H7 (cell line): ENCODE measurements around the gene EPHB4. TPM values are rescaled to one million over a fixed set of nuclear protein-coding genes. Genes with fewer than 3 reads are reported as not detected.
A peak's percentile ranks its signal among the peaks of the same experiment; 100 is the strongest.
"Not testable (repeated sequence)": the region's sequence is repeated elsewhere in the genome, so short reads cannot be mapped to it uniquely, and the experiment has no call there.

Source experiments
- DNase-seq: peaks from one replicate; pipeline ENCODE4 v3.0.0; 2012
- H3K27me3 ChIP-seq: 2 replicates; pipeline ENCODE4 v1.6.0; 2011; ENCODE audit warnings: mild to moderate bottlenecking, low read length; ENCODE audit not compliant: control insufficient read depth, insufficient read depth
- H3K36me3 ChIP-seq: replicated peaks from 2 replicates; pipeline ENCODE4 v1.5.1; 2011; ENCODE audit warnings: low read length; ENCODE audit not compliant: control insufficient read depth, insufficient read depth
- H3K4me3 ChIP-seq: 2 replicates; pipeline ENCODE4 v1.5.1; 2011; ENCODE audit warnings: low read depth, mild to moderate bottlenecking, control low read depth, low read length, moderate library complexity; ENCODE audit not compliant: insufficient read depth
- total RNA-seq: library from RNA; depleted of rRNA; stranded (reverse); fragments of >200 nt; shearing (Covaris generic); gene quantifications from 2 replicates; pipeline ENCODE4 v1.2.3, GENCODE V29; 2014

Gene EPHB4
- total RNA-seq, 1 experiment from 2014 or later = 143 TPM

DNA sequence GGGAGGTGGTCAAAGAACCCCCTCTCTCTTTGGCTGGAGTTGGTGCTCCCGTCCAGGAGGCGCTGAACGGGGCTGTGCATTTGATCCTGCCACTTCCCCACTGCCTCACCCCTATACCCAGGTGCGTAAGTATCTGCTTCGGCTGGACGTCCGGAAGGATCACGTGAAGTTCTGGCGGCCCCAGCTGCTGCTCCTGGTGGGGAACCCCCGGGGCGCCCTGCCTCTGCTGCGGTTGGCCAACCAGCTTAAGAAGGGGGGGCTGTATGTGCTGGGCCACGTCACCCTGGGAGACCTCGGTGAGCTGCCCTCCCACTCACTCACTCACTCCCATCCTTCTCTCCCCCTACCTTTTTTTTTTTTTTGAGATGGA, 34.3 kb upstream of the EPHB4 start:
- no peaks in the 10 kb centered on the region for H3K27me3 ChIP-seq
- peaks cover 11% of the 10 kb centered on the region for H3K36me3 ChIP-seq
- H3K4me3 ChIP-seq = no peak overlapping the region
- no peak for DNase-seq

DNA sequence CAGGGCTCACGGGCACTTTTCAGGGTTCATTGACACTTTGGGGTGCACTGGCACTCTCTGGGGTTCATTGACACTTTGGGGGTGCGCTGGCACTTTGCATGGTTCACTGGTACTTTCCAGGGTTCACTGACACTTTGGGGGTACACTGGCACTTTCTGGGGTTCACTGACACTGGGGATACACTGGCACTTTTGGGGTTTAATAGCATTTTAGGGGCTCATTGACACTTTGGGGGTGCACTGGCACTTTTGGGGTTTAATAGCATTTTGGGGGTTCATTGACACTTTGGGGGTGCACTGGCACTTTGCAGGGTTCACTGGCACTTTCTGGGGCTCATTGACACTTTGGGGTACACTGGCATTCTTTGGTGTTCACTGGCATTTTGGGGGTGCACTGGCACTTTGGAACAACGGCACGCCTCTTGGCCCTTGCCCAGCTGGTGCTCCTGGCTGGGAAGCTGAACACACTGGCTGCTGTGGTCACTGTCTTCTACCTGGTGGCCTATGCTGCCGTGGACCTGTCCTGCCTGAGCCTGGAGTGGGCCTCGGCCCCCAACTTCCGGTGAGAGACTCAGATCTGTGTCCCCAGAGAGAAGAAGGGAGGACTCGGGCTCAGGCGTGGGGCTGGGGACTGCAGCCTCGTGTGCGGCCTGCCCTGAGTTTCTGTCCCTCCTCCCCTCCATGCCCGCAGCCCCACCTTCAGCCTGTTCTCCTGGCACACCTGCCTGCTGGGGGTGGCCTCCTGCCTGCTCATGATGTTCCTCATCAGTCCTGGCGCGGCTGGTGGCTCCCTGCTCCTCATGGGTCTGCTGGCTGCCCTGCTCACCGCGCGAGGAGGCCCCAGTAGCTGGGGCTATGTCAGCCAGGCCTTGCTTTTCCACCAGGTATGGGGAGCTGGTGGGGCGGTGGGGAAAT, 33.6 kb upstream of the EPHB4 start:
- Histone ChIP-seq H3K27me3 (no peaks in the 10 kb centered on the region), H3K36me3 (peaks cover 11% of the 10 kb centered on the region), H3K4me3 (no peak overlapping the region)
- peak; percentile 43 for DNase-seq

DNA sequence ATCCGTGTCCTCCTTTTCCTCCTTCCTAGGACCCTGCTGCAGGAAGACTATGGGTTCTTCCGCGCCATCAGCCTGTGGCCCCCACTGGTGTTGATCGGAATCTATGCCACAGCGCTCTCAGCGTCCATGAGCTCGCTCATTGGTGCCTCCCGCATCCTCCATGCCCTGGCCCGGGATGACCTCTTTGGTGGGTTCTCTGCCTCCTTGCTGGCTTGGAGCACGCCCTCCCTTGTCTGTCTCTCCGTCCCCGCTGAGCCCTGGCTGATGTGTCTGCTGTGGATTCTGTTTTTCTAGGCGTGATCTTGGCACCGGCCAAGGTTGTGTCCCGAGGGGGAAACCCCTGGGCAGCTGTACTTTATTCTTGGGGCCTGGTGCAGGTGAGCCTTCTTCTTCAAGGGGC, 32.5 kb upstream of the EPHB4 start:
- peak; percentile 43 for DNase-seq
- Histone ChIP-seq H3K27me3 (no peaks in the 10 kb centered on the region), H3K4me3 (no peak overlapping the region), H3K36me3 (peaks cover 11% of the 10 kb centered on the region)

DNA sequence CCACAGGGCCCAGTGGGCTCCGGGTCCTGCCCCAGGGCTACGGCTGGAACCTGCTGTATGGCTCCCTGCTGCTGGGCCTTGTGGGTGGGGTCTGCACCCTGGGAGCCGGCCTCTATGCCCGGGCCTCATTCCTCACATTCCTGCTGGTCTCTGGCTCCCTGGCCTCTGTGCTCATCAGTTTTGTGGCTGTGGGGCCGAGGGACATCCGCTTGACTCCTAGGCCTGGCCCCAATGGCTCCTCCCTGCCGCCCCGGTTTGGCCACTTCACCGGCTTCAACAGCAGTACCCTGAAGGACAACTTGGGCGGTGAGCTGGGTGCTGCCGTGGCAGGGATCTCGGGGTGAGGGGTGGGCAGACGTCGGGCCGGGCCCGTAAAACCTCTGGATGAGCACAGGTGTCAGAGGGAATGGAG, 29.6 kb upstream of the EPHB4 start:
- H3K36me3 ChIP-seq = peaks cover 7% of the 10 kb centered on the region
- DNase-seq = peak; percentile 41
- H3K4me3 ChIP-seq = no peak overlapping the region
- no peaks in the 10 kb centered on the region; the same call in 1 of the 2 replicates for H3K27me3 ChIP-seq

DNA sequence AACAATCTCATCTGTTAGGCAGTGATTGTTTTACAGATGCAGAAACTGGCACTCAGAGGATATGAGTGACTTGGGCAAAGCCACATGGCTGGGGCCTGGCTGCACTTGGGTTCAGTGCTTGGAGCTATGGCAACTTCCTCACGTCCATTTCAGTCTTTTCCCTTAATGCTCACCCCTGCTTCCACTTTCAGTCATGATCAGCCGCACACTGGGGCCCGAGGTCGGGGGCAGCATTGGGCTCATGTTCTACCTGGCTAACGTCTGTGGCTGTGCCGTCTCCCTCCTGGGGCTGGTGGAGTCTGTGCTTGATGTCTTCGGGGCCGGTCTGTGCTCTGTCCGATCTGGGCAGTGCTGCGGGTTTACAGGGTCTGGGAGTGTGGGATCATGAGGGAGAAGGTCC, 28.2 kb upstream of the EPHB4 start:
- Histone ChIP-seq H3K36me3 (peaks cover 3% of the 10 kb centered on the region), H3K27me3 (no peaks in the 10 kb centered on the region; the same call in 1 of the 2 replicates), H3K4me3 (no peak overlapping the region)
- DNase-seq = peak; percentile 6

DNA sequence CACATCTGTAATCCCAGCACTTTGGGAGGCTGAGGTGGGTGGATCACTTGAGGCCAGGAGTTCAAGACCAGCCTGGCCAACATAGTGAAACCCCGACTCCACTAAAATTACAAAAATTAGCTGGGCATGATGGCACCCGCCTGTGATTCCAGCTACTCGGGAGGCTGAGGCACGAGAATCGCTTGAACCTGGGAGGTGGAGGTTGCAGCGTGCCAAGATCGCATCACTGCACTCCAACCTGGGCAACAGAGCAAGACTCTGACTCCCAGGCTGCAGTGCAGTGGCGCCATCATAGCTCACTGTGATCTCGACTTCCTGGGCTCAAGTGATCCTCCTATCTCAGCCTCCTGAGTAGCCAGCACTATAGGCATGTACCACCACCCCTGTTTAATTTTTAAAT, 27.6 kb upstream of the EPHB4 start:
- H3K27me3 ChIP-seq, H3K4me3 ChIP-seq, DNase-seq, H3K36me3 ChIP-seq: not testable (repeated sequence)

DNA sequence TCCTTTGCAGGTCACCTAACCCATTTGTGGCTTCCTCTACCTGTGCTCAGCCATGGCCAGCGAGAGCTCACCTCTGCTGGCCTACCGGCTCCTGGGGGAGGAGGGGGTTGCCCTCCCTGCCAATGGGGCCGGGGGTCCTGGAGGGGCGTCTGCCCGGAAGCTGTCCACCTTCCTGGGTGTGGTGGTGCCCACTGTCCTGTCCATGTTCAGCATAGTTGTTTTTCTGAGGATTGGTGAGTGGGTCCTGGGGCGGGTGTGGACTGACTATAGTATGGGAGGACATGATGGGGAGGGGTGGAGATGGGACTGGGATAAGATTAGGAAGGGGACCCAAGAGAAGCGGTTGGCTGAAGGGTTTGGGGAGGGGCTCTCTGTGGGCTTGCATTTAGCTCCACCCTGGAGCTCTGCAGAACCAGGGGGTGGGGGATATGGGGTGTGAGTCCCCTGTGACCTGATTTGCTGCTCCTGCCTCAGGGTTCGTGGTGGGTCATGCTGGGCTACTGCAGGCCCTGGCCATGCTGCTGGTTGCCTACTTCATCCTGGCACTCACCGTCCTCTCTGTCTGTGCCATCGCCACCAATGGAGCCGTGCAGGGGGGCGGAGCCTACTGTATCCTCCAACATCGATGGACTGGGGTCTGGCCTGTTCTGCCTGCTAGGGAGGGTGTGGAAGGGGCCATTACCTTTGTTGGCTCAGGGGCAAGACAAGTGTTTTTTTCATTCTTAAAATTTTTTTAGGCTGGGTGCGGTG, 27.0 kb upstream of the EPHB4 start:
- no peaks in the 10 kb centered on the region; the same call in 1 of the 2 replicates for H3K36me3 ChIP-seq
- H3K27me3 ChIP-seq = no peaks in the 10 kb centered on the region; the same call in 1 of the 2 replicates
- no peak overlapping the region for H3K4me3 ChIP-seq
- peak; percentile 61 for DNase-seq

DNA sequence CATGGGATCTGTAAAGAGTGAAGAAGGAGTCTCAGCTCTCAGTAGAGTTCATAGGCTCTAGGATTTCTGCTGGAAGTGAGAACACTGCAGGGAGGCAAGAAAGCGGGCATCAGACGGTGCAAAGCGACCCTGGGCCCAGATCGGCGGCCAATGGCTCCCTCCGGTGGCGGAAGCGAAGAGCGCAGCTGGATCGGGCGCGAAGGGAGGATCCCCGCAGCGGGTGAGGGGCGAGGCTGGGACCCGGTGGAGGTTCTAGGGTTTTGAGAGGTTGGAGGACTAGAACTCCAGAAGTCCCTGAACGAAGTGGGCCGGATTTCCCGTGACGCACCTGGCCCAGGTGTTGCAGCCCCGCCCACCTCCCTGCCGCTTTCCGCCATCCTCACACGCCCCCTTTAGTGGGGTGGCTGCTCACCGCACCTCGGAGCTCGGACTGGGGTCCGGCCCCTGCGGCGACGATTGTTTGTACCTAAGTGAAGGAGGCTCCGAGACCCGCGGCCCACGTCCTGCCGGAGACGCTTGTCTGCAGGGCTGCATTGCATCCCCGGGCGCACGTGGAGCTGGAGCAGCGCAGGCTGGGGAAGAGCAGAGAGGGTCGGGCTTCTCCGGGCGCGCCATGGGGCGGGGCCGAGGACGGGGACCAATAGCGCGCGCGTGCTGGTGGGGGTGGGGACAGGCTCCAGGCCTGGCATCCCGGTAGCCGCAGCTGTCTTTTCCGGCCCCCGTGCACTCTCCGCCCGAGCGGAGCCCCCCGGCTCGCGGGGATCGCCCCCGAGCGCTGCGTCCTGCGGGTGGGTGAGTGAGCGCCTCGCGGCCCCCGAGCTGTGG, 24.9 kb upstream of the EPHB4 start, which contains the start of gene SLC12A9:
TSS of gene SLC12A9 (plus strand) at position 666 of the 825 bp plus-strand sequence. CDS start 1,485 bp downstream, outside the sequence.
- H3K36me3 ChIP-seq = no peaks in the 10 kb centered on the region; the same call in 1 of the 2 replicates
- H3K4me3 ChIP-seq = peak within 1 kb of the TSS; percentile 69
- no peaks in the 10 kb centered on the region; the same call in 1 of the 2 replicates for H3K27me3 ChIP-seq
- peak; percentile 100 for DNase-seq

DNA sequence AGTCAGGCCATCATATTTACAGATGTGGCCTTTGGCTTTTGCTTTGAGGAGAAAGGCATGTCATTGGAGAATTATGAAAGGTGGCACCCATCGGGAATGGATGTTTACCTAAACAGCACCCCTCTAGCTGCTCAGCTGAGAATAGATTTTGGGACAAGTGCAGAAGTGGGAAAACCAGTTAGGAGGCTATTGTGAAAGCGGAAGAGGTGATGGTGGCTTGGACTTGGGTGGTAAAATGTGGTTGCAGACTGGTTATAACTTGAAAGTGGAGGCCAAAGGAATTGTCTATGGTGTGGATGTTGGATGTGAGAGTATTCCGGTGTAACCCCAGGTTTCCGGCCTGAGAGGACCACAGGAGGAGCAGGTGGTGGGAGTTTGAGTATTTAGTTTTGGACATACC, 20.0 kb upstream of the EPHB4 start:
- no peaks in the 10 kb centered on the region for H3K27me3 ChIP-seq
- DNase-seq = no peak
- H3K36me3 ChIP-seq = no peaks in the 10 kb centered on the region
- H3K4me3 ChIP-seq = no peak overlapping the region

DNA sequence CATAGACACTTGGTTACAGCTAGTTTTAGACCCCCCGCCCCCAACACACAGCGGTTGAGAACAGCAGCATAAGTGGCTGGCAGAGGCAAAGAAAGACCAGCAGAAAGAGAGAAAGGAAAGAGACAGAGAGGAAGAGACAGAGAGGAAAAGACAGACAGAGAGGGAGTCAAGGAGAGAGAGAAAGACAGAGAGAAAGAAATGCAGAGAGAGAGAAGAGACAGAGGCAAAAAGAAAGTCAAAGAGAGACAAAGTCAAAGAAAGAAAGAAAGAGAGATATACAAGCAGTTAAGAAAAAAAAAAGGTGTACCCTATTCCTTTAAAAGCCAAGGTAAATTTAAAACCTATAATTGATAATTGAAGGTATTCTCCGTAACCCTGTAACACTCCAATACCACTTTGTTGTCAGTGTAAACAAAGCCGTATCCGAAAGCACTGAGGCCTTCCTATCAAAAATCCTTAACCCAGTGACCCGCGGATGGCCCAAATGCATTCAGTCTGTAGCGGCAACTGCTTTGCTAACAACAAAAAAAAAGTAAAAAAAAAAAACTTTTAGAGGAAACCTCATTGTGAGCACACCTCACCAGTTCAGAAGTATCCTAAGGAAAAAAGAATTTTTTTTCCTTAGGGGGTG, 13.3 kb upstream of the EPHB4 start:
- H3K27me3 ChIP-seq = no peaks in the 10 kb centered on the region
- DNase-seq = no peak
- H3K36me3 ChIP-seq = no peaks in the 10 kb centered on the region
- no peak overlapping the region for H3K4me3 ChIP-seq

DNA sequence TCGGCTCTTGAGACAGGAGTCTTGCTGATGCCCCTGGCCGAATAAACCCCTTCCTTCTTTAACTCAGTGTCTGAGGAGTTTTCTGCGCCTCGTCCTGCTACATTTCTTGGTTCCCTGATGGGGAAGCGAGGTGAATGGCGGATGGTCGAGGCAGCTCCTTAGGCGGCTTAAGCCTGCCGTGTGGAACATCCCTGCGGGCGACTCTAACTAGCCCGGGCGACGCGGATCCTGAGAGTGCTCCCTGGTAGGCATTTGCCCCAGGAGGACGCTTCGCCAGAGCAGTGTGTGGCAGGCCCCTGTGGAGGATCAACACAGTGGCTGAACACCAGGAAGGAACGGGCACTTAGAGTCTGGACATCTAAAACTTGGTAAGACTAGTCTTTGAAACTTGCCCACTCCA, 12.0 kb upstream of the EPHB4 start:
- Histone ChIP-seq H3K36me3 (no peaks in the 10 kb centered on the region), H3K27me3 (no peaks in the 10 kb centered on the region)
- no peak for DNase-seq

DNA sequence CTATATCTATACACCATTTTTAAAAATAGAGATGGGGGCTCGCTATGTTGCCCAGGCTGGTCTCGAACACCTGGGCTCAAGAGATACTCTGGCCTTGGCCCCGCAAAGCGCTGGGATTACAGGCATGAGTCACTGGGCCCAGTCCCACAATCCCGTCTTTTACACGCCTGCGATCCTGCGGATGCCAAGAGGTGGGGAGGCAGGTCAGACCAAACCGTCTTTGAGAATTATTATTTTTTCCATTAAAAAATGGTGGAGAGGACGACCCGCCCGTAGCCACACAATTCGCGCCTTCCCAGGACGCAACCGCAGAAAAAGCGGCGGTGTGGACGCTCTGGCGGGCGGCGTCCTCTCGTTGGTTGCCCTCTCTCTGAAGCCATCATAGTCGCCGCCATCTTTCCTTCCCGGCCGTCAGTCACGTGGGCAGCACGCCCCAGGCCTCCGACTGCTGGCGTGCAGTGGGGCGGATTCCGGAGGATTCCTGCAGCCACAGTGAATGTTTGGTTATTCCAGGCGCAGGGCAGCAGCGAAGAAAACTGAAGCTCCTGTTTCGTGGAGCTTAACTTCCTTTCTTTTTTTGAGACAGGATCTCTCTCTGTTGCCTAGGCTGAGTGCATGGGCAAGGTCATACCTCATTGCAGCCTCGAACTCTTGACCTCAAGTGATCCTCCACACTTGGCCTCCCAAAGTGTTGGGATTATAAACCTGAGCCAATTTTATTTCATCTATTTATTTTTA, 9.9 kb upstream of the EPHB4 start:
- Histone ChIP-seq H3K27me3 (no peaks in the 10 kb centered on the region), H3K4me3 (peak overlapping the region; percentile 41), H3K36me3 (no peaks in the 10 kb centered on the region)
- peak; percentile 92 for DNase-seq

More for the DNA sequence above, 12.0 kb upstream of the EPHB4 start:
- H3K4me3 ChIP-seq = no peak overlapping the region

DNA sequence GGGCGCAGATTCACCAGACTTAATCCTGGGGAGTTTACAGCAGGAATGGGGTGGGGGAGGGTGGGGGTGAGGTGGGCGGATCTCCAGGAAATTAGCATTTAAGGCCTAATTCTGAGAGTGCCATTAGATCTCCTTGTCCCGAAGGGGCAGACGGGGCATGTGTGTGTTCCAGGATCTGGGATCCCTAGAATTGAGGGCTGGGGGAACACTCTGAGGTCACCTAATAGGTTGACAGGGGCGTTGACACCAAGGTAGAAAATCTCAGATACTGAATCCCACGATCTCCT, 9.4 kb upstream of the EPHB4 start:
- no peaks in the 10 kb centered on the region for H3K27me3 ChIP-seq
- no peak for DNase-seq
- no peaks in the 10 kb centered on the region for H3K36me3 ChIP-seq
- H3K4me3 ChIP-seq = peak overlapping the region; percentile 41
